ENCODE measurements around the gene CACNA1I. TPM values are rescaled to one million over a fixed set of nuclear protein-coding genes. Genes with fewer than 3 reads are reported as not detected.

CACNA1I gene
- total RNA-seq, 1 donor = not detected

DNA sequence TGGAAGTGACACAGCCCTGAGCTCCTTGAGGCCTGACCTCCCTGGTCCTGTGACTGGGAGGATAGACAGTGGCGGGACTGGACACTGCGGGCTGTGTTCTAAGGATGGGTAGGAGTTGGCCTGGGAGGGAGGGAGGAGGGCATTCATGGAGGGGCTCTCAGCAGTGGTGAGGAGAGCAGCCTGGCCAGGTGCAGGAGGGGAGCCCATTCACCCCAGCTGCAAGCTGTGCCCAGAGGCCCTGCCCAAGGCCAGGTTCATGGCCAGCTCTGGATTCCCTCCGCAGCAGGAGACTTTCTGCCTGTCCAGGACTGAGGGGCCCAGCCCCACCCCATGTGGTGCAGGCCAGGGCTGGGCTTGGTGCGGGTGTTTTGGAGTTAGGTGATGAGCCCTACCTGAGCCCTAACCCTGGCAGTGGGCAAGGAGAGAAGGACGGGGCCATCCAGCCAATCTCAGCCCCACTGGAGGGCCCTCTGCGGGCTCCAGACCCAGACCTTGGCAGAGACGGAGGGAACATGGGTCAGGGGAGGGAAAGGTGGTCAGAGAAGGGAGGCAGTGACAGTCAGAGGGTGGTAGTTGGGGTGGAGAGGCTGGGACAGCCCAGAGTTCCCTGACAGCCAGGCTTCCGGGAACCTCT, 26.8 kb downstream of the CACNA1I start:
- TF ChIP-seq CTCF (IDR thresholded peaks at IDR 0.05; ENCODE audit: insufficient read depth, low read depth, low read length) = no peak
- no peak for DNase-seq (ENCODE audit: low read depth)
- no peak overlapping the region for H3K4me3 ChIP-seq (ENCODE audit: low read depth, low read length)

- TF ChIP-seq CTCF (IDR thresholded peaks at IDR 0.05; ENCODE audit: insufficient read depth, low read depth, low read length) = no peak
- no peak for DNase-seq (ENCODE audit: low read depth)
- H3K4me3 ChIP-seq (ENCODE audit: low read depth, low read length) = no peak overlapping the region
These were observed 27.7 kb downstream of the CACNA1I start for GRCh38 chr22:39598017-39598965.

- H3K4me3 ChIP-seq (ENCODE audit: low read depth, low read length) = no peak overlapping the region
- no peak for TF ChIP-seq CTCF (IDR thresholded peaks at IDR 0.05; ENCODE audit: insufficient read depth, low read depth, low read length)
- DNase-seq (ENCODE audit: low read depth) = no peak
These were observed 30.1 kb downstream of the CACNA1I start for GRCh38 chr22:39600491-39601179.

DNA sequence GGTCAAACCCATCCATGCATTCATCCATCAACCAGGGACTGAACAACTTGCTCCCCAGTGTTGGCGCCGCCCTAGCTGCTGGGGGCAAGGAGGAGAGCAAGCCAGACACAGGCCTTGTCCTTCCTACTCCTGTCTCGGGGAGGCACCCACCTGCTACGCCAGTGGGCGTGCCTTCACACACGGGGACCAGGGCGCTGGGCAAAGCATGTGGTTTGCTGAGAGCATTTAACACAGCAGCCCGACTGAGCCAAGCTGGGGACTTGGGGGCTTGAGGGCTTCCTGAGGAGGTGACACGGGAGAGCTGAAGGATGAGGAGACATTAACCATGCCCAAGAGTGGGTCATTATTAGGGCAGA, 30.6 kb downstream of the CACNA1I start:
- TF ChIP-seq CTCF (IDR thresholded peaks at IDR 0.05; ENCODE audit: insufficient read depth, low read depth, low read length) = no peak
- DNase-seq (ENCODE audit: low read depth) = no peak
- no peak overlapping the region for H3K4me3 ChIP-seq (ENCODE audit: low read depth, low read length)

- DNase-seq (ENCODE audit: low read depth) = no peak
- no peak overlapping the region for H3K4me3 ChIP-seq (ENCODE audit: low read depth, low read length)
- no peak for TF ChIP-seq CTCF (IDR thresholded peaks at IDR 0.05; ENCODE audit: insufficient read depth, low read depth, low read length)
These were observed 32.8 kb downstream of the CACNA1I start for GRCh38 chr22:39603345-39603744.

DNA sequence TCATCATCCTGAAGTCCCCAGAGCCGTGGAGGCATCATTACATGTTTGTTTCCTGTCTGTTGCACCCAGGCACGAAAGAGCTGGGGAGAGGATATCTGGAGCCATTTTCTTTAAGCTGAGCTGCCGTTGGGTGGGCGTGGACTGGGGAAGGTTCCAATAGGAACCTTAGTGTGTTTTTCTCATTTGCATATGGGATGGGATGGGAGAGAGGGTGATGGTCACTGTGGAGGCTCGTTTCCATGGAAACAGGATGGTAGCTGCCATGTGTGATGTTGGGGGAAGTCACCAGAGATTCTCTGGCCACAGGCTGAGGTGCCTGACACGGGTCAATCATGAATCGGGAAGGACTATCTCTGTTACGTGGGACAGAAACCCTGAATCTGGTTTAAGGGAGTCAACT, 39.7 kb downstream of the CACNA1I start:
- no peak for TF ChIP-seq CTCF (IDR thresholded peaks at IDR 0.05; ENCODE audit: insufficient read depth, low read depth, low read length)
- no peak overlapping the region for H3K4me3 ChIP-seq (ENCODE audit: low read depth, low read length)
- DNase-seq (ENCODE audit: low read depth) = no peak

Data from fibroblast of villous mesenchyme (primary cell).